Nephron (organoid): Measurements from ENCODE around the gene LIMK2.

Source experiments
- H3K27ac Mint-ChIP-seq, 3 experiments: 2 replicates each; pipeline ENCODE4 v1.8.0; 2020; ENCODE audit warnings: mixed read lengths in 3 of 3, mild to moderate bottlenecking in 2 of 3, moderate library complexity in 1 of 3
- H3K27me3 Mint-ChIP-seq: 2 replicates; pipeline ENCODE4 v1.8.0; 2021; ENCODE audit warnings: low read depth, mild to moderate bottlenecking, moderate library complexity, mixed read lengths
- H3K36me3 Mint-ChIP-seq: 2 replicates; pipeline ENCODE4 v1.8.0; 2020; ENCODE audit warnings: low read depth, mixed read lengths
- H3K4me1 Mint-ChIP-seq: 2 replicates; pipeline ENCODE4 v1.8.0; 2020; ENCODE audit warnings: mixed read lengths
- H3K4me3 Mint-ChIP-seq, 3 experiments: 2 replicates each; pipeline ENCODE4 v1.8.0; 2020; ENCODE audit warnings: mild to moderate bottlenecking in 3 of 3, mixed read lengths in 3 of 3, moderate library complexity in 2 of 3
- H3K9me3 Mint-ChIP-seq: 2 replicates; pipeline ENCODE4 v1.8.0; 2020; ENCODE audit warnings: mixed read lengths
- TF ChIP-seq, protein P1 (sequence below), 3 experiments: fragments of 200-600 bp; sonication (generic); IDR thresholded peaks; one replicate each; pipeline ENCODE4 v1.5.0; 2021; ENCODE audit warnings: antibody characterized with exemption in 3 of 3; ENCODE audit not compliant: unreplicated experiment in 3 of 3

LIMK2 gene

DNA sequence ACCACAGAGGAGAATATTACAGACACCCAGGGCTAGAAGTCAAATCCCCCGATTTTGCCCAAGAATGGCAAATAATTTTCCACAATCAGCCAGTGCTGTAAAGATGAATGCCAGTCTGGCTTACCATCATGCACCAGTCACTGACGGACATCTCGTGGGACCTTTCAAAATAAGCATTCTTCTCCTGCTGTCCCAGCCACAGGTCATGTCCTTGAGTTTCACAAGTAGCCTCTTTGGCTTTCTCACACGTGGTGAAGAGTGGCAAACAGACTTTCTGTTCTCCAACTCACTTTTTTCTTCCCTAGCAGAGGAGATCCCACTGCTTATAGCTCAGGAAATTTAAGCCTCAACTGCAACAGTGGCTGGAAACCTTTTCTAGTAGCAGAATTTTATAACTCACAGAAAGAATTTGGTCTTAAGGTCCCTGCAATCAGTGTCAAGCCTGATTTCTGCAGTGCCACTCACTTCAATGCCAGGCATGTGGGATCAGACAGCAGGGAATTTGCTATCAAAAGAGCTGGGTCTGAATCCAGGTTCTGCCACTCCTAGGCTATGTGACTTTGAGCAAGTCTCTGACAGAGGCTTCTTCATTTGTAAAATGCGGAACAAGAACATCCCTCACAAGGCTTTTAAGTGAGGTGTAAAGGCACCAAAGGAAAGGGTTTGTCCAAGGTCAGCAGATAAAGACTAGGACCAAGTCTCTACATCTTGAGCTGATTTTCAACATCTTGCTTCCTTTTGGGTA lies 76.6 kb downstream of the LIMK2 start:
- H3K9me3 Mint-ChIP-seq, result no peaks in the 10 kb centered on the region
- TF ChIP-seq, protein P1, sequence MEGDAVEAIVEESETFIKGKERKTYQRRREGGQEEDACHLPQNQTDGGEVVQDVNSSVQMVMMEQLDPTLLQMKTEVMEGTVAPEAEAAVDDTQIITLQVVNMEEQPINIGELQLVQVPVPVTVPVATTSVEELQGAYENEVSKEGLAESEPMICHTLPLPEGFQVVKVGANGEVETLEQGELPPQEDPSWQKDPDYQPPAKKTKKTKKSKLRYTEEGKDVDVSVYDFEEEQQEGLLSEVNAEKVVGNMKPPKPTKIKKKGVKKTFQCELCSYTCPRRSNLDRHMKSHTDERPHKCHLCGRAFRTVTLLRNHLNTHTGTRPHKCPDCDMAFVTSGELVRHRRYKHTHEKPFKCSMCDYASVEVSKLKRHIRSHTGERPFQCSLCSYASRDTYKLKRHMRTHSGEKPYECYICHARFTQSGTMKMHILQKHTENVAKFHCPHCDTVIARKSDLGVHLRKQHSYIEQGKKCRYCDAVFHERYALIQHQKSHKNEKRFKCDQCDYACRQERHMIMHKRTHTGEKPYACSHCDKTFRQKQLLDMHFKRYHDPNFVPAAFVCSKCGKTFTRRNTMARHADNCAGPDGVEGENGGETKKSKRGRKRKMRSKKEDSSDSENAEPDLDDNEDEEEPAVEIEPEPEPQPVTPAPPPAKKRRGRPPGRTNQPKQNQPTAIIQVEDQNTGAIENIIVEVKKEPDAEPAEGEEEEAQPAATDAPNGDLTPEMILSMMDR (IDR thresholded peaks at IDR 0.05; ENCODE audit: unreplicated experiment in 3 of 3), result no peak
- H3K36me3 Mint-ChIP-seq, result no peaks in the 10 kb centered on the region
- no peak overlapping the region for H3K27ac Mint-ChIP-seq
- no peak overlapping the region for H3K4me3 Mint-ChIP-seq
- peaks cover 25% of the 10 kb centered on the region for H3K4me1 Mint-ChIP-seq
- peaks cover 12% of the 10 kb centered on the region for H3K27me3 Mint-ChIP-seq

GRCh38 chr22:31289344-31289743 lies 77.2 kb downstream of the LIMK2 start:
- H3K9me3 Mint-ChIP-seq, result no peaks in the 10 kb centered on the region
- H3K4me3 Mint-ChIP-seq, result no peak overlapping the region
- no peaks in the 10 kb centered on the region for H3K36me3 Mint-ChIP-seq

DNA sequence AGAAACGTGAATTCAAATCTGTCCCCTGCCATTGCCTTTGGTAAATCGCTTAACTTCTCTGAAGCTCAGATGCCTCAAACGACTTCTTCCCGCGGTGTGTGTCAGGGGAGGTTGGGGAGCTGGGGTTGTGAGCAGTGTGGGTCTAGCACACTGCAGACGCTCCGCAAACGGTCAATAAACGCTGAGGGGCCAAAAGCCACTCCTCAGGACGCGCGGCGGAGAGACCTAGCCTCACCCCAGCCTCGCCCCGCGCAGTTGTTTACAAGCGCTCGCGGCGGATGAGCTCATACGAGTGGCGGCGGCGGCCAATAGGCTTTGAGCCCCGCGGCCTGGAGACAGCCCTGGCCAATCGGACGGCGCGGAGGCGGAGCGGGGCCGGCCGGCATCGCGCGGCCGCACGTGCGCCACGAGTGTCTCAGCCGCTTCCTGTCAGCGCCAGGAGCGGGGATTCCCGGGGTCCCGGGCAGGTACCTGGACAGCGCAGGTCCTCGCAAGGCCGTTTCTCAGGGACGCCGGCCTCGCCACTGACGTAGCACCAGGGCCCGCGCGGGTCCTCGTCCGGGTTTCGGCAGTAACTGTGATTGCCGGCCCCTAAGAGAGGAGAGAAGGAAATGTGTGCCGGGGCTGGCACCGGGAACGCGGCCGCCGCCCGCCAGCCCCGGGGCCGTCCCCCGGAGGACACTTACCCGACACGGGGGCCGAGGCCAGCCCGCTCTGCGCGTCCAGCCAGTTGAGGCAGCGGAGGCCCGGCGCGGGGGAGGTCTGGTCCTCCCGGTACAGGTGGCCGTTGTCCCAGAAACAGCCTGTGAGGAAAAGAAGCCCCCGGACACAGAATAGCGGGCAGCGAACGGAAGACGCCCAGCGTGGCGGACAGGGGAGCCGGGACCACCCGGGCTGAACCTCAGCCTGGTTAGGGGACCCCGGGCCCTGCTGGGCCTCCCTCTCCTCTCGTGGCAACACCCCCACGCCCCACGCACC lies 78.7 kb downstream of the LIMK2 start:
- TF ChIP-seq, protein P1 (IDR thresholded peaks at IDR 0.05; ENCODE audit: unreplicated experiment in 3 of 3), result no peak
- no peaks in the 10 kb centered on the region for H3K36me3 Mint-ChIP-seq

More at GRCh38 chr22:31289344-31289743, 77.2 kb downstream of the LIMK2 start:
- peaks cover 26% of the 10 kb centered on the region for H3K4me1 Mint-ChIP-seq
- H3K27me3 Mint-ChIP-seq, result peaks cover 12% of the 10 kb centered on the region
- TF ChIP-seq, protein P1 (IDR thresholded peaks at IDR 0.05; ENCODE audit: unreplicated experiment in 3 of 3), result no peak
- no peak overlapping the region for H3K27ac Mint-ChIP-seq

DNA sequence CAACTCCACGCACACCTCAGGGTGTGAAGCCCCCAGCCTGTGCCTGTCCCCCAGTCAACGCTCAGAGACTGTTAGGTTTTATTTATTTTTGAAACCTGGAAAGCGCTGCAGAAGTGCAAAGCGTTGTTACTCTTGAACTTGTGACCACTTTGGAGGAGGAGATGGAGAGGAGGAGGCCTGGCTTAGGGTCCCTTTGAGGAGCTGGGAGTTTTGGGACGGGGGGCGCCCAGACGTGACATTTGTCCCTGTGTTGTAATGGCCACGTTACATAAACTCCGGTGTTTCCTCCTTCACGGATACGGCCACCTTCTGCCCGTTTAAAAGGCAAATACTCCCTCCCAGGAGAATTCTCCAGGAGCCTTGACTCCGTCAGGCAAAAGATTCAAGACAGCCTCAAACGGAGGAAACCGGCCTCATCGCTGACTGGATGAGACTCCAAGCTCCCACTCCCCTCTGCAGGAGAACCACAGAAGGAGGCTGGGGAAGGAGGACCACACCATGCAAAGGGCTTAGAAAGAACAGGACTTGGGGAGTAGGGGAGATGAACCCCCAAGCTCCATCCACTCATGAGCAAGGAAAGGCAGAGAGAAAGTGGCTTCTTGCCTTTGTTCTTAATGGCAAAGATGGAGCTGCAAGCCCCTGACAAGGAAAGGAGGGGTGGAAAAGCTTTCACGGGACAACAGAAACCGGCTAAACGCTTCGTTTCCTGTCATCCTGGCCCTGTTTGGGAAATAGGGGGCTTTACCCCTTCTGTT lies 79.6 kb downstream of the LIMK2 start:
- H3K27ac Mint-ChIP-seq, result peak overlapping the region; percentile 37 to 72 (median 71)
- TF ChIP-seq, protein P1 (IDR thresholded peaks at IDR 0.05; ENCODE audit: unreplicated experiment in 3 of 3), result no peak
- peaks cover 28% of the 10 kb centered on the region for H3K4me1 Mint-ChIP-seq
- H3K36me3 Mint-ChIP-seq, result no peaks in the 10 kb centered on the region
- no peaks in the 10 kb centered on the region for H3K9me3 Mint-ChIP-seq
- H3K4me3 Mint-ChIP-seq, result peak overlapping the region; percentile 90 to 91 (median 90)
- peaks cover 12% of the 10 kb centered on the region for H3K27me3 Mint-ChIP-seq

More for the DNA sequence above, 78.7 kb downstream of the LIMK2 start:
- H3K9me3 Mint-ChIP-seq, result no peaks in the 10 kb centered on the region
- H3K4me3 Mint-ChIP-seq, result peak overlapping the region; percentile 84 to 91 (median 90)
- H3K4me1 Mint-ChIP-seq, result peaks cover 24% of the 10 kb centered on the region
- H3K27ac Mint-ChIP-seq, result peak overlapping the region; percentile 27 to 85 (median 83)
- peaks cover 12% of the 10 kb centered on the region for H3K27me3 Mint-ChIP-seq

GRCh38 chr22:31292236-31292989 lies 80.3 kb downstream of the LIMK2 start, which contains the start of gene PIK3IP1:
TSS of gene PIK3IP1 (minus strand) at chr22:31292488. CDS start at chr22:31292344, 144 bp downstream.
- H3K27ac Mint-ChIP-seq, result peak within 1 kb of the TSS; percentile 37 to 72 (median 71)
- TF ChIP-seq, protein P1 (IDR thresholded peaks at IDR 0.05; ENCODE audit: unreplicated experiment in 3 of 3), result peak in 2 of 3 experiments; percentile 9 to 58
- peak within 1 kb of the TSS; percentile 90 to 91 (median 90) for H3K4me3 Mint-ChIP-seq
- H3K27me3 Mint-ChIP-seq, result peaks cover 12% of the 10 kb centered on the region
- no peaks in the 10 kb centered on the region for H3K36me3 Mint-ChIP-seq
- no peaks in the 10 kb centered on the region for H3K9me3 Mint-ChIP-seq
- peaks cover 28% of the 10 kb centered on the region for H3K4me1 Mint-ChIP-seq
